Kidney (tissue), 14 donors: Measurements from ENCODE around the gene LILRA5. TPM values are rescaled to one million over a fixed set of nuclear protein-coding genes. Genes with fewer than 3 reads are reported as not detected.
A peak's percentile ranks its signal among the peaks of the same experiment; 100 is the strongest.

Experiments used
- DNase-seq, 5 donors: peaks; one replicate each; pipeline ENCODE4 v3.0.0-alpha.2; 2013 to 2020
- FAIRE-seq: peaks from 2 replicates; lab custom pipeline; 2012; peaks lifted over from hg19 to GRCh38; lab: Jason Lieb, UNC
- H3K27ac ChIP-seq, 2 donors: one replicate each; pipeline ENCODE4 v1.7.0; 2013; ENCODE audit warnings: low read depth in 2 of 2, low read length in 2 of 2, inconsistent platforms in 1 of 2
- H3K27me3 ChIP-seq: one replicate; pipeline ENCODE4 v1.7.1; 2013; ENCODE audit warnings: low read length, inconsistent platforms; ENCODE audit not compliant: control insufficient read depth, insufficient read depth
- H3K36me3 ChIP-seq, 3 donors: one replicate each; pipeline versions ENCODE4 v1.7.0 to v1.7.1; 2013; ENCODE audit warnings: low read length in 3 of 3, control low read depth in 1 of 3, inconsistent platforms in 1 of 3; ENCODE audit not compliant: insufficient read depth in 3 of 3, control insufficient read depth in 2 of 3
- H3K4me1 ChIP-seq, 3 donors: one replicate each; pipeline versions ENCODE4 v1.7.0 to v1.7.1; 2013; ENCODE audit warnings: low read length in 3 of 3, inconsistent platforms in 1 of 3, low read depth in 1 of 3; ENCODE audit not compliant: control insufficient read depth in 2 of 3, insufficient read depth in 2 of 3
- H3K4me3 ChIP-seq, 3 donors: one replicate each; pipeline versions ENCODE4 v1.7.0 to v1.8.1; 2013; ENCODE audit warnings: low read length in 3 of 3, control low read depth in 1 of 3, inconsistent platforms in 1 of 3
- H3K9ac ChIP-seq, 3 donors: one replicate each; pipeline versions ENCODE4 v1.7.0 to v1.7.1; 2013; ENCODE audit warnings: low read length in 3 of 3, control low read depth in 1 of 3, inconsistent platforms in 1 of 3
- H3K9me3 ChIP-seq, 3 donors: one replicate each; pipeline versions ENCODE4 v1.7.0 to v1.7.1; 2013; ENCODE audit warnings: low read length in 3 of 3, control low read depth in 1 of 3, inconsistent platforms in 1 of 3; ENCODE audit not compliant: control insufficient read depth in 2 of 3, insufficient read depth in 1 of 3
- CTCF ChIP-seq: IDR thresholded peaks from 3 replicates; pipeline ENCODE4 v1.5.1; 2012; ENCODE audit warnings: mild to moderate bottlenecking, moderate library complexity, borderline replicate concordance; ENCODE audit not compliant: insufficient read depth; ENCODE audit errors: extremely low read depth
- intact Hi-C: fragments of 100-400 bp; cut with DNase I; formaldehyde crosslinking; loops from one replicate; pipeline ENCODE4 v1.11.1; 2022
- polyA plus RNA-seq: library from polyadenylated mRNA; stranded (reverse); fragments of 350-450 nt; fragmentation: Illumina TruSeq; extraction: RNeasy Lipid Tissue Mini Kit (QIAGEN cat#74804); gene quantifications from one replicate; pipeline ENCODE4 v1.2.3, GENCODE V29; 2014; ENCODE audit warnings: low read depth, low replicate concordance; ENCODE audit not compliant: insufficient read depth
- total RNA-seq: library from RNA; stranded (reverse); fragmentation: NEBNext Ultra II Directional; extraction: Animal tissue kit (Norgen Biotek cat#: 25700); gene quantifications from one replicate; pipeline ENCODE4 v1.2.1, GENCODE V29; 2021
- donor health status: control.
- donor health status: control.
- donor health status: control.
- donor health status: control.
- donor health status: control.
- donor health status: DM: yes; HTN: yes; CAD: no.
- donor health status: Normal renal cell carcinoma (clear cell type).

The LILRA5 gene
- total and polyA plus RNA-seq, 2 donors from 2014 or later, result 1.4 to 5.9 TPM

DNA sequence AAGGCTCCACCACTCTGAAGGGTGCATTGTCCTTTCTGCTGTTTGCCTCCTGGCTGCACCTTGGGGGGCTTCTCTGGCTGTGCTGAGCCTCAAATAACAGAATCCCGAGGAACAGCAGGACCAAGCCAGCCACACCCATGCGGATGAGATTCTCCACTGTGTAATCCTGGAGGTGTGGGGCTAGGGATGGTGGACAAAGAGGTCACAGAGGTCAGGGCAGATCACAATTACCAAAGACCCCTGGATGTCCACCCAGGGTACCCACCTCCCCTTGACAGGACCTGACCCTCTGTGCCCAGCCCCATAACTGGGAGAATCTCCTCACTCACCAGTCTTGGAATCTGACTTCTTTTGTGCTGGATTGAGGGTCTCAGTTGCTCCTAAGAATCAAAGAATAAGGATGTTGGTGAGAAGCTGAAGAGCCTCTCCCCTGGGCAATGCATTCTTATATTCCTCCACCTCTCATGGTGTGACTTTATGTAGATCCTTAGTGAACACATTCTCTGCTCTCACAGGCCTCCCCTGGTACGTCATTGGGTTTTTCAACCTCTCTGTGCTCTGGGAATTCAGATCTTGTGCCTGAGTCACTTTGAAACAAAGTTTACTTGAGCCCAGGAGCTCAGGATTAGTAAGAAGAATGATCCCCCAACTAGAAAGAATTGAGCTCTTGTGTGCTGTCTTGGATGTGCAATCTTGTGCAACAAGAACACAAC is 20.8 kb upstream of the LILRA5 start:
- FAIRE-seq (no peak), DNase-seq (no peak)
- intact Hi-C loops, result no loop called here

GRCh38 chr19:54332149-54332548 is 19.2 kb upstream of the LILRA5 start:
- FAIRE-seq, result no peak
- no peaks in the 10 kb centered on the region for H3K27me3 ChIP-seq
- intact Hi-C loops, result no loop called here
- TF ChIP-seq CTCF, result no peak
- no peaks in the 10 kb centered on the region for H3K36me3 ChIP-seq
- H3K9me3 ChIP-seq, result no peaks in the 10 kb centered on the region
- peak in 1 of 5 donors; percentile 44 for DNase-seq
- no peak overlapping the region for H3K9ac ChIP-seq
- H3K4me1 ChIP-seq, result no peaks in the 10 kb centered on the region
- no peak overlapping the region for H3K4me3 ChIP-seq
- H3K27ac ChIP-seq, result no peak overlapping the region

More for the DNA sequence above, 20.8 kb upstream of the LILRA5 start:
- Histone ChIP-seq H3K27ac (no peak overlapping the region), H3K4me3 (no peak overlapping the region), H3K36me3 (no peaks in the 10 kb centered on the region), H3K9me3 (no peaks in the 10 kb centered on the region), H3K27me3 (no peaks in the 10 kb centered on the region), H3K4me1 (no peaks in the 10 kb centered on the region), H3K9ac (no peak overlapping the region)
- no peak for TF ChIP-seq CTCF

DNA sequence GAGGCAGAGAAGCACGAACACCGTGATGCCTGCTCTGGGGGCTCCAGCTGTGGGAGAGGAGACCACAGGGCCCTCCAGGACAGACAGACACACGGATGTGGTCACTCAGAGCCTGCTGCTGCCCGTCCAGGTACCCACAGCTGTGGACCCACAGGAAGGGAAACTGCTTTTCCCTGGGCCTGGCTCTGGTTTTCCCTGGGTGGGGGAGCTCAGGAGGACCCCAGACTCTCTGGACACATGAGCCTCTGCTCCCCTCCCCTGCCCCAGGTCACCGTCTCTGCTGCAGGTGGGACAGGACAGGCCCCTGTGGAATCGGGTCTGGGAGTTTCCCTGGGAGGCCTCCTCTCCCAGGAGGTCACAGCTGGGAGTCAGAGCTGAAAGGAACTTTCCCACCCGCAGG is 18.7 kb upstream of the LILRA5 start:
- Histone ChIP-seq H3K4me3 (no peak overlapping the region), H3K27ac (no peak overlapping the region), H3K27me3 (no peaks in the 10 kb centered on the region), H3K36me3 (no peaks in the 10 kb centered on the region), H3K9ac (no peak overlapping the region), H3K9me3 (no peaks in the 10 kb centered on the region), H3K4me1 (no peaks in the 10 kb centered on the region)
- FAIRE-seq (no peak), DNase-seq (peak in 1 of 5 donors; percentile 49)
- intact Hi-C loops, result no loop called here
- TF ChIP-seq CTCF, result no peak
